H4 (cell line): ENCODE data around the gene CDK14. TPM values are rescaled to one million over a fixed set of nuclear protein-coding genes. Genes with fewer than 3 reads are reported as not detected.
"Not testable (repeated sequence)": the region's sequence is repeated elsewhere in the genome, so short reads cannot be mapped to it uniquely, and the experiment has no call there.

Source experiments
- DNase-seq: peaks from one replicate; pipeline ENCODE4 v3.0.0-alpha.2; 2015; ENCODE audit warnings: low spot score
- total RNA-seq: library from RNA; depleted of rRNA; stranded (reverse); fragments of >200 nt; shearing (Covaris generic); gene quantifications from 2 replicates; pipeline ENCODE4 v1.2.3, GENCODE V29; 2014

The CDK14 gene
- total RNA-seq, 1 experiment from 2014 or later, result 14.0 TPM

- no peak for DNase-seq
These were observed 160.2 kb downstream of the CDK14 start for GRCh38 chr7:90756366-90756765.

- DNase-seq, result not testable (repeated sequence)
These were observed 161.4 kb downstream of the CDK14 start for GRCh38 chr7:90757565-90757950.

- DNase-seq, result no peak
These were observed 162.9 kb downstream of the CDK14 start for GRCh38 chr7:90758933-90759562.

GRCh38 chr7:90759710-90760109, 163.6 kb downstream of the CDK14 start:
- DNase-seq, result no peak

- DNase-seq, result no peak
These were observed 164.8 kb downstream of the CDK14 start for GRCh38 chr7:90760892-90761291.

GRCh38 chr7:90761584-90761983, 165.5 kb downstream of the CDK14 start:
- DNase-seq, result no peak

GRCh38 chr7:90763108-90763507, 167.0 kb downstream of the CDK14 start:
- DNase-seq, result no peak

GRCh38 chr7:90764848-90765570, 168.9 kb downstream of the CDK14 start:
- DNase-seq, result no peak

GRCh38 chr7:90766814-90767564, 170.9 kb downstream of the CDK14 start:
- no peak for DNase-seq

GRCh38 chr7:90768301-90768700, 172.2 kb downstream of the CDK14 start:
- no peak for DNase-seq

- no peak for DNase-seq
These were observed 172.9 kb downstream of the CDK14 start for GRCh38 chr7:90769036-90769435.

- not testable (repeated sequence) for DNase-seq
These were observed 173.4 kb downstream of the CDK14 start for GRCh38 chr7:90769566-90769965.

GRCh38 chr7:90771281-90771680, 175.2 kb downstream of the CDK14 start:
- no peak for DNase-seq

GRCh38 chr7:90772410-90772809, 176.3 kb downstream of the CDK14 start:
- no peak for DNase-seq

- DNase-seq, result no peak
These were observed 177.1 kb downstream of the CDK14 start for GRCh38 chr7:90773269-90773668.

GRCh38 chr7:90774706-90775105, 178.6 kb downstream of the CDK14 start:
- DNase-seq, result no peak

GRCh38 chr7:90775383-90775965, 179.4 kb downstream of the CDK14 start:
- DNase-seq, result no peak

GRCh38 chr7:90777041-90777440, 180.9 kb downstream of the CDK14 start:
- DNase-seq, result no peak

GRCh38 chr7:90777465-90777864, 181.3 kb downstream of the CDK14 start:
- DNase-seq, result no peak

- no peak for DNase-seq
These were observed 181.8 kb downstream of the CDK14 start for GRCh38 chr7:90777886-90778285.

GRCh38 chr7:90788052-90788451, 191.9 kb downstream of the CDK14 start:
- no peak for DNase-seq

GRCh38 chr7:90789736-90790306, 193.7 kb downstream of the CDK14 start:
- DNase-seq, result no peak
